HepG2 (cell line): ENCODE measurements around the gene SMARCC1. TPM values are rescaled to one million over a fixed set of nuclear protein-coding genes. Genes with fewer than 3 reads are reported as not detected.

Experiments
- ATAC-seq: fragments of 200-7000 bp; cut with Tn5 transposase; 3 replicates; pipeline ENCODE4 v1.9.1; 2020; ENCODE audit warnings: mild to moderate bottlenecking, moderate library complexity
- BruUV-seq: library from RNA; stranded (reverse); fragments of 400-500 nt; replicated peaks from 2 replicates; lab custom pipeline; 2021; lab: Mats Ljungman, UMichigan
- CTCF ChIA-PET: fragments of 300-600 bp; formaldehyde crosslinking; extraction: SDS; loops from one replicate; lab custom pipeline; 2021; ENCODE audit warnings: low total read pairs, inconsistent platforms, low intra/inter-chr PET ratio; lab: Yijun Ruan, JAX
- POLR2A ChIA-PET: fragments of 350-600 bp; sonication (Branson Sonifier 250); formaldehyde crosslinking; loops from one replicate; lab custom pipeline; 2020; ENCODE audit warnings: antibody characterized with exemption, inconsistent platforms; lab: Yijun Ruan, JAX
- DNase-seq: peaks from one replicate; pipeline ENCODE4 v3.0.0-alpha.2; 2015; ENCODE audit warnings: low spot score
- FAIRE-seq: peaks from 3 replicates; lab custom pipeline; 2011; peaks lifted over from hg19 to GRCh38; lab: Jason Lieb, UNC
- H2AFZ ChIP-seq: one replicate; pipeline ENCODE4 v1.6.1; 2011; ENCODE audit warnings: low read length, inconsistent platforms
- H3K27ac ChIP-seq: fragments of 300-600 bp; 3 replicates; pipeline ENCODE4 v1.8.0; 2011; ENCODE audit warnings: mixed run types, mild to moderate bottlenecking, mixed read lengths, low read length, inconsistent platforms; ENCODE audit not compliant: insufficient read depth; ENCODE audit errors: extremely low read length
- H3K27me3 ChIP-seq, 2 experiments: fragments of 200-600 bp in 1 of 2; 2 replicates in 1 of 2; 3 replicates in 1 of 2; pipeline versions ENCODE4 v1.6.0 to v1.8.0; 2011; ENCODE audit warnings: low read length in 2 of 2, mild to moderate bottlenecking in 2 of 2, moderate library complexity in 2 of 2, inconsistent platforms in 1 of 2; ENCODE audit not compliant: insufficient read depth in 2 of 2, control insufficient read depth in 1 of 2
- H3K36me3 ChIP-seq, 2 experiments: fragments of 200-600 bp in 1 of 2; replicated peaks in 1 of 2; 2 replicates in 1 of 2; 3 replicates in 1 of 2; pipeline versions ENCODE4 v1.5.1 to v1.8.0; 2011; ENCODE audit warnings: low read length in 2 of 2, inconsistent platforms in 1 of 2; ENCODE audit not compliant: insufficient read depth in 2 of 2, control insufficient read depth in 1 of 2
- H3K4me1 ChIP-seq: 2 replicates; pipeline ENCODE4 v1.5.1; 2012; ENCODE audit warnings: low read length, inconsistent platforms; ENCODE audit not compliant: insufficient read depth
- H3K4me2 ChIP-seq: 2 replicates; pipeline ENCODE4 v1.6.0; 2011; ENCODE audit warnings: low read depth, low read length, inconsistent platforms
- H3K4me3 ChIP-seq, 3 experiments: fragments of 200-600 bp in 1 of 3; sonication (generic), shearing (Covaris generic) in 1 of 3; replicated peaks in 1 of 3; 2 replicates each; pipeline ENCODE4 v1.5.1; 2011 to 2016; ENCODE audit warnings: low read length in 3 of 3, inconsistent platforms in 2 of 3, low read depth in 2 of 3, mild to moderate bottlenecking in 2 of 3, control low read depth in 1 of 3, mixed read lengths in 1 of 3; ENCODE audit not compliant: insufficient read depth in 1 of 3
- H3K79me2 ChIP-seq: one replicate; pipeline ENCODE4 v1.6.1; 2011; ENCODE audit warnings: low read length, inconsistent platforms; ENCODE audit not compliant: insufficient read depth
- H3K9ac ChIP-seq: 2 replicates; pipeline ENCODE4 v1.6.0; 2011; ENCODE audit warnings: mild to moderate bottlenecking, low read depth, low read length, inconsistent platforms; ENCODE audit not compliant: insufficient read depth
- H3K9me3 ChIP-seq: 2 replicates; pipeline ENCODE4 v1.5.1; 2012; ENCODE audit warnings: mild to moderate bottlenecking, low read length
- H4K20me1 ChIP-seq: 2 replicates; pipeline ENCODE4 v1.6.0; 2011; ENCODE audit warnings: inconsistent platforms, mild to moderate bottlenecking, low read length, moderate library complexity; ENCODE audit not compliant: insufficient read depth
- GABPA ChIP-seq, 2 experiments: IDR thresholded peaks; 2 replicates each; pipeline ENCODE4 v1.6.1; 2011 to 2016; ENCODE audit warnings: low read depth in 2 of 2, low read length in 1 of 2, missing biosample characterization in 1 of 2, missing genetic modification characterization in 1 of 2
- NKX3-1 ChIP-seq: sonication (generic); formaldehyde crosslinking; IDR thresholded peaks from 2 replicates; pipeline ENCODE4 v1.5.0; 2020; ENCODE audit warnings: missing genetic modification reagents
- SKI ChIP-seq: fragments of 450-650 bp; IDR thresholded peaks from one replicate; pipeline ENCODE4 v1.6.1; 2018; ENCODE audit warnings: mild to moderate bottlenecking; ENCODE audit not compliant: partially characterized antibody
- TARDBP ChIP-seq: sonication (generic); formaldehyde crosslinking; IDR thresholded peaks from 2 replicates; pipeline ENCODE4 v1.8.0; 2022; ENCODE audit warnings: mild to moderate bottlenecking, missing genetic modification reagents
- TGIF2 ChIP-seq: IDR thresholded peaks from 2 replicates; pipeline ENCODE4 v1.6.1; 2016; ENCODE audit warnings: control low read depth, missing compliant biosample characterization
- ZBTB21 ChIP-seq: sonication (generic); formaldehyde crosslinking; IDR thresholded peaks from 2 replicates; pipeline ENCODE4 v1.4.0; 2020; ENCODE audit warnings: missing genetic modification reagents
- ZBTB7A ChIP-seq: sonication (generic); formaldehyde crosslinking; IDR thresholded peaks from 2 replicates; pipeline ENCODE4 v1.8.0; 2022; ENCODE audit warnings: mild to moderate bottlenecking, missing genetic modification reagents
- ZFP41 ChIP-seq: sonication (generic); formaldehyde crosslinking; IDR thresholded peaks from 2 replicates; pipeline ENCODE4 v1.4.0; 2020; ENCODE audit warnings: mild to moderate bottlenecking, missing genetic modification reagents, borderline replicate concordance
- ZNF256 ChIP-seq: sonication (generic); formaldehyde crosslinking; conservative IDR thresholded peaks from 2 replicates; pipeline ENCODE4 v1.4.0; 2020; ENCODE audit warnings: missing genetic modification reagents
- ZNF263 ChIP-seq: sonication (generic); formaldehyde crosslinking; IDR thresholded peaks from 2 replicates; pipeline ENCODE4 v1.4.0; 2020; ENCODE audit warnings: missing genetic modification reagents
- ZNF598 ChIP-seq: sonication (generic); formaldehyde crosslinking; IDR thresholded peaks from 2 replicates; pipeline ENCODE4 v1.5.1; 2020; ENCODE audit warnings: mild to moderate bottlenecking, missing genetic modification reagents, borderline replicate concordance
- ZNF792 ChIP-seq: IDR thresholded peaks from 2 replicates; pipeline ENCODE4 v1.6.1; 2016
- whole genome bisulfite sequencing: methylation state at CpG from one replicate; pipeline ENCODE4 v1.1.6; 2017; ENCODE audit warnings: low lambda C conversion rate; 5-methylcytosine and 5-hydroxymethylcytosine counted together
- in situ Hi-C: cut with HindIII; loops from 2 replicates; pipeline ENCODE4 v1.10.0; 2017; ENCODE audit warnings: low pct_unique_long_range_greater_than_20kb; ENCODE audit not compliant: extremely low pct_ligation_motif_present
- intact Hi-C: fragments of 100-400 bp; cut with micrococcal nuclease; formaldehyde crosslinking; loops from one replicate; pipeline ENCODE4 v1.10.0; 2022; ENCODE audit not compliant: unreplicated experiment
- polyA plus RNA-seq, 8 experiments: library from polyadenylated mRNA; depleted of rRNA in 3 of 8; stranded (reverse) in 7 of 8; unstranded in 1 of 8; fragments of >200 nt; fragmentation: Illumina TruSeq in 4 of 8; extraction: Trizol in 4 of 8; gene quantifications; 2 replicates each; pipeline versions ENCODE4 v1.2.1 to v1.2.3, GENCODE V29; 2011 to 2016; ENCODE audit warnings: low read depth in 4 of 8, missing spikeins in 1 of 8, mixed read lengths in 1 of 8; ENCODE audit not compliant: insufficient read depth in 1 of 8
- total RNA-seq, 5 experiments: library from RNA; depleted of rRNA; stranded (reverse); fragments of >200 nt; fragmentation: Illumina TruSeq; extraction: Trizol; gene quantifications; 2 replicates each; pipeline ENCODE4 v1.2.3, GENCODE V29; 2016; ENCODE audit warnings: low read depth in 1 of 5
- TF ChIP-seq, protein P1 (sequence below): sonication (generic); formaldehyde crosslinking; IDR thresholded peaks from 2 replicates; pipeline ENCODE4 v1.5.0; 2020; ENCODE audit warnings: missing genetic modification reagents
- TF ChIP-seq, protein P2 (sequence below): sonication (generic); formaldehyde crosslinking; IDR thresholded peaks from 2 replicates; pipeline ENCODE4 v1.8.1; 2023; ENCODE audit warnings: mild to moderate bottlenecking, missing genetic modification reagents
- TF ChIP-seq, protein P3 (sequence below): sonication (generic); formaldehyde crosslinking; IDR thresholded peaks from 2 replicates; pipeline ENCODE4 v1.5.0; 2020; ENCODE audit warnings: missing genetic modification reagents, mild to moderate bottlenecking, borderline replicate concordance
- TF ChIP-seq, protein P4 (sequence below): sonication (generic); formaldehyde crosslinking; IDR thresholded peaks from 2 replicates; pipeline ENCODE4 v1.5.0; 2020; ENCODE audit warnings: mild to moderate bottlenecking, missing genetic modification reagents, borderline replicate concordance
- TF ChIP-seq, protein P5 (sequence below): sonication (generic); formaldehyde crosslinking; IDR thresholded peaks from 2 replicates; pipeline ENCODE4 v1.5.1; 2020; ENCODE audit warnings: missing genetic modification reagents, mild to moderate bottlenecking, borderline replicate concordance

SMARCC1 gene
- total and polyA plus RNA-seq, 2 of the 13 experiments (the other 11 are each of a cell fraction or from before 2014, with no cell fraction given), result 47.9 to 58.4 TPM

DNA sequence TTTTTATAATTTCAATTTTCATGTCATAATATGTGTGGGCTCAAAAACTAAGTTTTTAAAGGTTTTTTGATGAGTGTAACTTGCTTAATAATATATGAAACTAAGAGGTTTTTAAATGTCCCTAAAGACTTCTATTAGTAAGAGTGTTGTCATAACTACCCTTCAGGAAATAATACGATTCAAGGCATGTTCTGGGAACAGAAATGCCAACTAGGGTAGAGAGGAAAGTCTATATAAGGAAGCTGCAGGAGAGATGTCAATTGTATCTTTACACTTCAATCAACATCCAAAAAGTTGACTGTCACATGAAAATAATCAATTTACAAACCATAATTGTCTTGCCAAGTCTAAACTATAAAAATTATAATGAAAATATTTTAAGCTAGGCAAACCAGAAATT is 76.3 kb downstream of the SMARCC1 start (continued):
- TF ChIP-seq, protein P1, sequence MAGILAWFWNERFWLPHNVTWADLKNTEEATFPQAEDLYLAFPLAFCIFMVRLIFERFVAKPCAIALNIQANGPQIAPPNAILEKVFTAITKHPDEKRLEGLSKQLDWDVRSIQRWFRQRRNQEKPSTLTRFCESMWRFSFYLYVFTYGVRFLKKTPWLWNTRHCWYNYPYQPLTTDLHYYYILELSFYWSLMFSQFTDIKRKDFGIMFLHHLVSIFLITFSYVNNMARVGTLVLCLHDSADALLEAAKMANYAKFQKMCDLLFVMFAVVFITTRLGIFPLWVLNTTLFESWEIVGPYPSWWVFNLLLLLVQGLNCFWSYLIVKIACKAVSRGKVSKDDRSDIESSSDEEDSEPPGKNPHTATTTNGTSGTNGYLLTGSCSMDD (CRISPR knock-in tag), result no peak
- TF ChIP-seq, protein P2, sequence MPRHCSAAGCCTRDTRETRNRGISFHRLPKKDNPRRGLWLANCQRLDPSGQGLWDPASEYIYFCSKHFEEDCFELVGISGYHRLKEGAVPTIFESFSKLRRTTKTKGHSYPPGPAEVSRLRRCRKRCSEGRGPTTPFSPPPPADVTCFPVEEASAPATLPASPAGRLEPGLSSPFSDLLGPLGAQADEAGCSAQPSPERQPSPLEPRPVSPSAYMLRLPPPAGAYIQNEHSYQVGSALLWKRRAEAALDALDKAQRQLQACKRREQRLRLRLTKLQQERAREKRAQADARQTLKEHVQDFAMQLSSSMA (CRISPR knock-in tag), result no peak
- TF ChIP-seq ZBTB21 (no peak), ZNF598 (CRISPR knock-in tag) (no peak)
- TF ChIP-seq, all 625 proteins: peak for 0

DNA sequence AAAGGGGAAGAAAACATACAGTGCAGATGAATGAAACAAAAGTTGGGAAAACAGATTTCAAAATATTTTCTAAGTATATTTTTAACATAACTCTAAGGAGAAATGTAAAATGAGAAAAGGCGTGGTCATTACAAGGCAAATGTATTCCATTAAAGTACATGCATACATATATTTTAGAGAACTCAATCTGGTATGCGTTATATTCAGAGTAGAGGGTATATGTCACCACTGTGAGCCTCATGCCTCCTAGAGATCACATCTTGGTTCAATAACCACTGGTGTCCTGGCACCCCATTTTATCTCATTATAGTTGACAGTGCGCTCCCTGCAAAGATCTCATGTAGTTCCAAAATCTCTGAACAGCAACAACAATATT is 77.5 kb downstream of the SMARCC1 start:
- CTCF ChIA-PET, result no interaction called here
- BruUV-seq, result no TSS peak
- Histone ChIP-seq H3K4me2 (no peak overlapping the region), H3K4me3 (no peak overlapping the region), H3K27ac (no peak overlapping the region), H3K27me3 (no peaks in the 10 kb centered on the region), H3K9ac (no peak overlapping the region), H4K20me1 (no peaks in the 10 kb centered on the region), H3K79me2 (no peaks in the 10 kb centered on the region), H3K4me1 (no peaks in the 10 kb centered on the region), H2AFZ (no peak overlapping the region), H3K9me3 (no peaks in the 10 kb centered on the region), H3K36me3 (peaks cover 22 to 82% of the 10 kb centered on the region in 2 experiments)
- DNase-seq (no peak), FAIRE-seq (no peak), ATAC-seq (no peak)
- POLR2A ChIA-PET, result no interaction called here
- 98% methylated on average over 3 of the region's 3 CpGs for WGBS
- in situ Hi-C loops, result no loop called here
- intact Hi-C loops, result no loop called here
- no peak for TF ChIP-seq SKI
- no peak for TF ChIP-seq ZBTB7A (CRISPR knock-in tag)
- TF ChIP-seq ZFP41 (CRISPR knock-in tag), result no peak
- TF ChIP-seq, protein P3, sequence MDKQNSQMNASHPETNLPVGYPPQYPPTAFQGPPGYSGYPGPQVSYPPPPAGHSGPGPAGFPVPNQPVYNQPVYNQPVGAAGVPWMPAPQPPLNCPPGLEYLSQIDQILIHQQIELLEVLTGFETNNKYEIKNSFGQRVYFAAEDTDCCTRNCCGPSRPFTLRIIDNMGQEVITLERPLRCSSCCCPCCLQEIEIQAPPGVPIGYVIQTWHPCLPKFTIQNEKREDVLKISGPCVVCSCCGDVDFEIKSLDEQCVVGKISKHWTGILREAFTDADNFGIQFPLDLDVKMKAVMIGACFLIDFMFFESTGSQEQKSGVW (CRISPR knock-in tag), result no peak
- TF ChIP-seq TARDBP (CRISPR knock-in tag), result no peak
- TF ChIP-seq ZNF263 (CRISPR knock-in tag), result no peak
- no peak for TF ChIP-seq NKX3-1
- TF ChIP-seq, protein P4, sequence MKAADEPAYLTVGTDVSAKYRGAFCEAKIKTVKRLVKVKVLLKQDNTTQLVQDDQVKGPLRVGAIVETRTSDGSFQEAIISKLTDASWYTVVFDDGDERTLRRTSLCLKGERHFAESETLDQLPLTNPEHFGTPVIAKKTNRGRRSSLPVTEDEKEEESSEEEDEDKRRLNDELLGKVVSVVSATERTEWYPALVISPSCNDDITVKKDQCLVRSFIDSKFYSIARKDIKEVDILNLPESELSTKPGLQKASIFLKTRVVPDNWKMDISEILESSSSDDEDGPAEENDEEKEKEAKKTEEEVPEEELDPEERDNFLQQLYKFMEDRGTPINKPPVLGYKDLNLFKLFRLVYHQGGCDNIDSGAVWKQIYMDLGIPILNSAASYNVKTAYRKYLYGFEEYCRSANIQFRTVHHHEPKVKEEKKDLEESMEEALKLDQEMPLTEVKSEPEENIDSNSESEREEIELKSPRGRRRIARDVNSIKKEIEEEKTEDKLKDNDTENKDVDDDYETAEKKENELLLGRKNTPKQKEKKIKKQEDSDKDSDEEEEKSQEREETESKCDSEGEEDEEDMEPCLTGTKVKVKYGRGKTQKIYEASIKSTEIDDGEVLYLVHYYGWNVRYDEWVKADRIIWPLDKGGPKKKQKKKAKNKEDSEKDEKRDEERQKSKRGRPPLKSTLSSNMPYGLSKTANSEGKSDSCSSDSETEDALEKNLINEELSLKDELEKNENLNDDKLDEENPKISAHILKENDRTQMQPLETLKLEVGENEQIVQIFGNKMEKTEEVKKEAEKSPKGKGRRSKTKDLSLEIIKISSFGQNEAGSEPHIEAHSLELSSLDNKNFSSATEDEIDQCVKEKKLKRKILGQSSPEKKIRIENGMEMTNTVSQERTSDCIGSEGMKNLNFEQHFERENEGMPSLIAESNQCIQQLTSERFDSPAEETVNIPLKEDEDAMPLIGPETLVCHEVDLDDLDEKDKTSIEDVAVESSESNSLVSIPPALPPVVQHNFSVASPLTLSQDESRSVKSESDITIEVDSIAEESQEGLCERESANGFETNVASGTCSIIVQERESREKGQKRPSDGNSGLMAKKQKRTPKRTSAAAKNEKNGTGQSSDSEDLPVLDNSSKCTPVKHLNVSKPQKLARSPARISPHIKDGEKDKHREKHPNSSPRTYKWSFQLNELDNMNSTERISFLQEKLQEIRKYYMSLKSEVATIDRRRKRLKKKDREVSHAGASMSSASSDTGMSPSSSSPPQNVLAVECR (CRISPR knock-in tag), result no peak
- TF ChIP-seq TGIF2, result no peak
- TF ChIP-seq, protein P5, sequence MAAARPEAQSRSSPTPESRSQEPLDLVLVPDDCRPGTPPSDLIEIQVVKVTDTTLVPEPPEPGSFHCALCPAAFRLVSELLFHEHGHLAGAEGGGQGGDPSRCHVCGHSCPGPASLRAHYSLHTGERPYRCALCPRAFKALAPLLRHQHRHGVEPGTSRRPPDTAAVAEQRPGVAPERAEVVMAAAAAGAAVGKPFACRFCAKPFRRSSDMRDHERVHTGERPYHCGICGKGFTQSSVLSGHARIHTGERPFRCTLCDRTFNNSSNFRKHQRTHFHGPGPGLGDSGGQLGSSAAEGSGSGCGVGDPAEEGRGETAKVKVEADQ (CRISPR knock-in tag), result no peak
- no peak for TF ChIP-seq ZNF792 (CRISPR knock-in tag)
- no peak for TF ChIP-seq ZNF256 (CRISPR knock-in tag)
- TF ChIP-seq GABPA (IDR thresholded peaks at IDR 0.05; ENCODE audit: low read depth, low read length), result no peak
- no peak for TF ChIP-seq GABPA (CRISPR knock-in tag; IDR thresholded peaks at IDR 0.05; ENCODE audit: low read depth)
